Breast epithelium (tissue), 3 donors: Measurements from ENCODE around the gene RASGRF2.

Experiments used
- CTCF ChIP-seq, 3 donors: fragments of 450-650 bp; IDR thresholded peaks; one replicate each; pipeline ENCODE4 v1.5.1; 2016 to 2017; ENCODE audit warnings: antibody characterized with exemption in 3 of 3, mild to moderate bottlenecking in 3 of 3, moderate library complexity in 3 of 3
- POLR2A ChIP-seq: fragments of 450-650 bp; IDR thresholded peaks from one replicate; pipeline ENCODE4 v1.6.1; 2016; ENCODE audit warnings: antibody characterized with exemption, mild to moderate bottlenecking, moderate library complexity

- TF ChIP-seq CTCF (IDR thresholded peaks at IDR 0.05) (no peak), POLR2A (no peak)
These were observed 62.5 kb downstream of the RASGRF2 start for GRCh38 chr5:81022688-81023084.
